ENCODE measurements around the gene RSRC1.
"Not testable (repeated sequence)": the region's sequence is repeated elsewhere in the genome, so short reads cannot be mapped to it uniquely, and the experiment has no call there.

The RSRC1 gene

GRCh38 chr3:158491968-158492367 is 382.1 kb downstream of the RSRC1 start:
- Histone ChIP-seq H3K4me3 (ENCODE audit: low read depth, low read length) (no peak overlapping the region), H2AFZ (no peak overlapping the region), H3K9me3 (ENCODE audit: control insufficient read depth, low read length) (no peaks in the 10 kb centered on the region), H3K27me3 (ENCODE audit: control insufficient read depth, insufficient read depth, low read length) (no peaks in the 10 kb centered on the region), H3K36me3 (ENCODE audit: control insufficient read depth, insufficient read depth, low read length) (no peaks in the 10 kb centered on the region), H3K79me2 (no peaks in the 10 kb centered on the region), H3K4me2 (ENCODE audit: low read length) (no peak overlapping the region), H3K9ac (no peak overlapping the region), H3K4me1 (no peaks in the 10 kb centered on the region), H3K27ac (no peak overlapping the region)
- no peak for TF ChIP-seq CTCF (IDR thresholded peaks at IDR 0.05)

GRCh38 chr3:158492685-158493084 is 382.8 kb downstream of the RSRC1 start:
- Histone ChIP-seq H3K36me3 (ENCODE audit: control insufficient read depth, insufficient read depth, low read length) (no peaks in the 10 kb centered on the region), H3K79me2 (no peaks in the 10 kb centered on the region), H3K27me3 (ENCODE audit: control insufficient read depth, insufficient read depth, low read length) (no peaks in the 10 kb centered on the region), H2AFZ (no peak overlapping the region), H3K9me3 (ENCODE audit: control insufficient read depth, low read length) (no peaks in the 10 kb centered on the region), H3K4me2 (ENCODE audit: low read length) (no peak overlapping the region), H3K4me3 (ENCODE audit: low read depth, low read length) (no peak overlapping the region), H3K9ac (no peak overlapping the region), H3K27ac (no peak overlapping the region), H3K4me1 (no peaks in the 10 kb centered on the region)
- no peak for TF ChIP-seq CTCF (IDR thresholded peaks at IDR 0.05)

GRCh38 chr3:158493931-158494330 is 384.0 kb downstream of the RSRC1 start:
- H3K4me1 ChIP-seq = no peaks in the 10 kb centered on the region
- no peak for TF ChIP-seq CTCF (IDR thresholded peaks at IDR 0.05)
- no peak overlapping the region for H3K4me2 ChIP-seq (ENCODE audit: low read length)
- H3K9ac ChIP-seq = no peak overlapping the region
- H3K4me3 ChIP-seq (ENCODE audit: low read depth, low read length) = no peak overlapping the region
- no peaks in the 10 kb centered on the region for H3K27me3 ChIP-seq (ENCODE audit: control insufficient read depth, insufficient read depth, low read length)
- H3K36me3 ChIP-seq (ENCODE audit: control insufficient read depth, insufficient read depth, low read length) = no peaks in the 10 kb centered on the region
- H3K9me3 ChIP-seq (ENCODE audit: control insufficient read depth, low read length) = no peaks in the 10 kb centered on the region
- H2AFZ ChIP-seq = no peak overlapping the region
- H3K79me2 ChIP-seq = no peaks in the 10 kb centered on the region
- no peak overlapping the region for H3K27ac ChIP-seq

GRCh38 chr3:158494673-158495072 is 384.8 kb downstream of the RSRC1 start:
- no peak for TF ChIP-seq CTCF (IDR thresholded peaks at IDR 0.05)
- Histone ChIP-seq H3K79me2 (no peaks in the 10 kb centered on the region), H3K27ac (no peak overlapping the region), H3K27me3 (ENCODE audit: control insufficient read depth, insufficient read depth, low read length) (no peaks in the 10 kb centered on the region), H3K4me2 (ENCODE audit: low read length) (no peak overlapping the region), H3K9ac (no peak overlapping the region), H3K9me3 (ENCODE audit: control insufficient read depth, low read length) (no peaks in the 10 kb centered on the region), H2AFZ (no peak overlapping the region), H3K4me1 (no peaks in the 10 kb centered on the region), H3K4me3 (ENCODE audit: low read depth, low read length) (no peak overlapping the region), H3K36me3 (ENCODE audit: control insufficient read depth, insufficient read depth, low read length) (no peaks in the 10 kb centered on the region)

- not testable (repeated sequence) for H3K9ac ChIP-seq; H2AFZ ChIP-seq; H3K79me2 ChIP-seq; H3K27me3 ChIP-seq (ENCODE audit: control insufficient read depth, insufficient read depth, low read length); H3K27ac ChIP-seq; H3K4me1 ChIP-seq; H3K9me3 ChIP-seq (ENCODE audit: control insufficient read depth, low read length); H3K36me3 ChIP-seq (ENCODE audit: control insufficient read depth, insufficient read depth, low read length); H3K4me3 ChIP-seq (ENCODE audit: low read depth, low read length); H3K4me2 ChIP-seq (ENCODE audit: low read length)
These were observed 385.6 kb downstream of the RSRC1 start for GRCh38 chr3:158495398-158495902.

Data from parathyroid adenoma (tissue), 2 donors.